Kidney capillary endothelial cell (primary cell): ENCODE data around the gene GUK1.

ENCODE experiments used
- DNase-seq: peaks from one replicate; pipeline ENCODE4 v3.0.0-alpha.2; 2018; ENCODE audit warnings: low spot score

GUK1 gene

GRCh38 chr1:228131766-228132165 is 8.3 kb upstream of the GUK1 start:
- DNase-seq: no peak

GRCh38 chr1:228134591-228134990 is 5.5 kb upstream of the GUK1 start:
- DNase-seq: no peak

- DNase-seq: no peak
These were observed 3.2 kb upstream of the GUK1 start for GRCh38 chr1:228136901-228137300.

GRCh38 chr1:228139406-228139930 is 611 bp upstream of the GUK1 start:
- no peak for DNase-seq

- peak; percentile 17 for DNase-seq
These were observed 696 bp downstream of the GUK1 start for GRCh38 chr1:228140724-228141225.

- DNase-seq: peak; percentile 21
These were observed 1.4 kb downstream of the GUK1 start for GRCh38 chr1:228141226-228142044.

- no peak for DNase-seq
These were observed 2.1 kb downstream of the GUK1 start for GRCh38 chr1:228142155-228142691.

- DNase-seq: no peak
These were observed 2.6 kb downstream of the GUK1 start for GRCh38 chr1:228142701-228143136.

GRCh38 chr1:228143480-228144192 is 3.6 kb downstream of the GUK1 start:
- no peak for DNase-seq

- no peak for DNase-seq
These were observed 4.3 kb downstream of the GUK1 start for GRCh38 chr1:228144193-228144992.

- no peak for DNase-seq
These were observed 4.9 kb downstream of the GUK1 start for GRCh38 chr1:228144993-228145343.

- no peak for DNase-seq
These were observed 5.7 kb downstream of the GUK1 start for GRCh38 chr1:228145463-228146416.

- DNase-seq: no peak
These were observed 6.5 kb downstream of the GUK1 start for GRCh38 chr1:228146417-228147150.

GRCh38 chr1:228147151-228147693 is 7.1 kb downstream of the GUK1 start:
- no peak for DNase-seq

GRCh38 chr1:228147768-228148167 is 7.7 kb downstream of the GUK1 start:
- DNase-seq: no peak

- DNase-seq: no peak
These were observed 8.2 kb downstream of the GUK1 start for GRCh38 chr1:228148196-228148861.

GRCh38 chr1:228148935-228149405 is 8.9 kb downstream of the GUK1 start:
- DNase-seq: no peak

GRCh38 chr1:228149406-228150119 is 9.5 kb downstream of the GUK1 start, which contains the start of gene GJC2:
TSS of gene GJC2 (plus strand) at chr1:228149930. CDS start at chr1:228157759, 7,829 bp downstream.
- DNase-seq: no peak
